Stimulated activated effector memory CD8-positive, alpha-beta T cell treated with anti-CD3 and anti-CD28 coated beads, Interleukin-12 subunit alpha, Interleukin-12 subunit beta, amount 100 ng/mL, for 72 hours (primary cell): ENCODE results near the gene KCNIP3.
"Not testable (repeated sequence)": the region's sequence is repeated elsewhere in the genome, so short reads cannot be mapped to it uniquely, and the experiment has no call there.

Experiments used
- ATAC-seq: fragments of 150-1000 bp; cut with Tn5 transposase; 2 replicates; pipeline ENCODE4 v1.10.0; 2021
- DNase-seq, 2 donors: peaks; one replicate each; pipeline ENCODE4 v3.0.0; 2021 to 2022; ENCODE audit warnings: low spot score in 2 of 2
- H3K27ac Mint-ChIP-seq: one replicate; pipeline ENCODE4 v1.8.0; 2022; ENCODE audit warnings: mild to moderate bottlenecking, mixed read lengths
- H3K36me3 Mint-ChIP-seq: one replicate; pipeline ENCODE4 v1.8.0; 2022; ENCODE audit warnings: mild to moderate bottlenecking, mixed read lengths
- H3K4me1 Mint-ChIP-seq: one replicate; pipeline ENCODE4 v1.8.0; 2022; ENCODE audit warnings: mixed read lengths
- H3K4me3 Mint-ChIP-seq: one replicate; pipeline ENCODE4 v1.8.0; 2022; ENCODE audit warnings: mild to moderate bottlenecking, mixed read lengths
- H3K9me3 Mint-ChIP-seq: one replicate; pipeline ENCODE4 v1.8.0; 2022; ENCODE audit warnings: mixed read lengths

The KCNIP3 gene

DNA sequence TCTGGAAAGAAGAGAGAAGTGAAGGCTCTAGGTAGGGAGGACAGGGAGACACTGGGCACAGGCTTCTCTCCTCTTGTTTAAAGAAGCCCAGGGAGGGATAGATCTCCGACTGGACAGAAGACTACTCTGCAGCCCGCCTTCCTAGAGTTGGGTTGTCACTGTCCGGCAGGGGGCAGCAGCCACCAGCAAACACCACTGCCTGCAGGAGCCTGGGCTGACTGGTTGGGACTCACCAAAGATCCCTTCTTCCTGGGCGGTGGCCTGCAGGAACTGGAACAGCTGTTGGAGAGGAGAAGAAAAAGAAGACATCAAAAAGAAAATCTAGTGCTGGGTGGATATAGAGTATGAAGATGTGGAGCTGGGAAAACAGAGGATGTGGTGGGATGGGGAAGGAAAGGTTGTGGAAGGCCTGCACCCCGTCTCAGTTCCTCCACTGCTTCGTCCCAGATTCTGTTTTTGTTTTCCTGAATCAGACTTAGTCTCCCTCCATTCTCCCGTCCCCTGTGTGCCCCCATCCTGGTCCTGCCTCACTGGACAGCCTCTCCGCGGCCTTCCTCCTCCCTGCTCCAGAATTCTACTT, 117.0 kb downstream of the KCNIP3 start:
- not testable (repeated sequence) for H3K4me1 Mint-ChIP-seq
- ATAC-seq (peak; percentile 63), DNase-seq (peak in 1 of 2 donors; percentile 77)

DNA sequence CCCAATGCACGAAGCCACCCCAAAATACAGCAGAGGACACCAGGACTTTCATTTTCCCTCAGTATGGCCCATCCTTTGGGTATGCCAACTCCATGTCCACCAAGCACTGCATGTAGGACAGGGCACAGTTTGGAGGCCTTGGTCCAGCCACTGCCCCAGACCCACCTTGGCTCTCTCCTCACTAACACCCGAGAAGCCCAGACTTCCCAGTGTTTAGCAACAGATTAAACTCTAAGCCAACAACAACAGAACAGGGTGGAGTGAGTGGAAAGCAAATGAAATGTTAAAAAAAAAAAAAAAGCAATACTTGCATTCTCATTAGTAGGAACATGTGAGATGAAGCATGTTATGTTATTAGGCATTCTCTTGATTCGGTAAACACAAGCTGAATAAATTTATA, 118.0 kb downstream of the KCNIP3 start:
- not testable (repeated sequence) for H3K4me3 Mint-ChIP-seq, H3K36me3 Mint-ChIP-seq, H3K27ac Mint-ChIP-seq, DNase-seq, H3K4me1 Mint-ChIP-seq, H3K9me3 Mint-ChIP-seq, ATAC-seq

More for the DNA sequence above, 117.0 kb downstream of the KCNIP3 start:
- H3K36me3 Mint-ChIP-seq, H3K27ac Mint-ChIP-seq, H3K4me3 Mint-ChIP-seq, H3K9me3 Mint-ChIP-seq: not testable (repeated sequence)

DNA sequence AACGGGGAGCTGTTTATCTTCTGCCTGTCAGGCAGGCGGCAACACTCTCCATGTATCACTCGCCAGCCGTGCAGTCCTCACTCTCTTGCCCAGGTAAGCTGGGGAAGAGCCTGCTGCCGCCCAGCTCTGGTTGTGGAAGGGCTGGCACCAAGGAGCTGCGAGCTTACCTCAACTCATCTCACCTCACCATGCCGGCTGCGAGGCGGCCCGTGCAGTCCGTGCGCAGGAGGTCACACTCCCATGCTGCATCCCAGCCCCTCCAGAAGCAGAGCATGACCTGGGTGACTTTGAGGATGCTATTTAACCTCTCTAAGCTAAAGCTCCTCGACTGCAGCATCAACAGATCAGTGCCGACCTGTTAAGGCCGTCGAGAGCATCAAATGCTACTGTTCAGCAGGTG, 118.4 kb downstream of the KCNIP3 start:
- H3K27ac Mint-ChIP-seq: not testable (repeated sequence)

GRCh38 chr2:95427196-95427867, 130.2 kb downstream of the KCNIP3 start:
- not testable (repeated sequence) for H3K36me3 Mint-ChIP-seq, H3K27ac Mint-ChIP-seq, DNase-seq, H3K4me1 Mint-ChIP-seq, ATAC-seq, H3K4me3 Mint-ChIP-seq, H3K9me3 Mint-ChIP-seq

More for the DNA sequence above, 118.4 kb downstream of the KCNIP3 start:
- H3K36me3 Mint-ChIP-seq, H3K9me3 Mint-ChIP-seq, H3K4me3 Mint-ChIP-seq, ATAC-seq, H3K4me1 Mint-ChIP-seq, DNase-seq: not testable (repeated sequence)

- not testable (repeated sequence) for DNase-seq, ATAC-seq, H3K4me1 Mint-ChIP-seq, H3K4me3 Mint-ChIP-seq, H3K9me3 Mint-ChIP-seq, H3K36me3 Mint-ChIP-seq, H3K27ac Mint-ChIP-seq
Measured at GRCh38 chr2:95429748-95430467, 132.8 kb downstream of the KCNIP3 start.

DNA sequence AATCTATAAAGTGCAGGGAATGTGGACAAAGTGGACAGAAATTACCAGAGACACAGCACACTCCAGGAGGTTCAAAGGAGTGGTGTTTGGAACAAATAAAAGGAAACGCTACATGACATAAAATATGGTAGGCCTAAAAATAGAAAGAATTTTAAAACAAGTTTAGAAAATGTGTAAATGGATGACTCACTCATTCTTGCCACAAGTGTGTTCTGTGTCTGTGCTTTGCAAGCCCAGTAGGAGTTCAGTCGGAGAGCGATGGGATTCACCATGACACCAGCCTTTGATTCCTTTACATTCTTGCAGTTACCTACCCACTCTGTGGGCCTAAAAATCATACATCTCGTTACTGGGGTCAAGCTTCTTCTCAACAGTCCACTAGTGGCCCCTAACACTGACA, 136.2 kb downstream of the KCNIP3 start:
- not testable (repeated sequence) for H3K36me3 Mint-ChIP-seq, H3K4me3 Mint-ChIP-seq, DNase-seq, ATAC-seq, H3K27ac Mint-ChIP-seq, H3K9me3 Mint-ChIP-seq, H3K4me1 Mint-ChIP-seq

- ATAC-seq, DNase-seq, H3K36me3 Mint-ChIP-seq, H3K27ac Mint-ChIP-seq, H3K9me3 Mint-ChIP-seq, H3K4me3 Mint-ChIP-seq, H3K4me1 Mint-ChIP-seq: not testable (repeated sequence)
Measured at GRCh38 chr2:95433973-95434372, 136.8 kb downstream of the KCNIP3 start.

GRCh38 chr2:95434507-95435076, 137.4 kb downstream of the KCNIP3 start:
- H3K4me1 Mint-ChIP-seq, H3K36me3 Mint-ChIP-seq, H3K9me3 Mint-ChIP-seq, DNase-seq, H3K27ac Mint-ChIP-seq, H3K4me3 Mint-ChIP-seq, ATAC-seq: not testable (repeated sequence)

- H3K27ac Mint-ChIP-seq, H3K36me3 Mint-ChIP-seq, H3K4me3 Mint-ChIP-seq, DNase-seq, H3K9me3 Mint-ChIP-seq, H3K4me1 Mint-ChIP-seq: not testable (repeated sequence)
- ATAC-seq: peak; percentile 6
Measured at GRCh38 chr2:95435162-95435871, 138.2 kb downstream of the KCNIP3 start.
